NB4 (cell line): ENCODE measurements around the gene NENF.

Experiments used
- DNase-seq: peaks from one replicate; pipeline ENCODE4 v3.0.0; 2010; ENCODE audit warnings: low read depth
- H3K4me3 ChIP-seq: one replicate; pipeline ENCODE4 v1.5.1; 2011; ENCODE audit warnings: mild to moderate bottlenecking, low read depth, low read length, moderate library complexity
- MYC ChIP-seq: IDR thresholded peaks from 2 replicates; pipeline ENCODE4 v1.6.1; 2011; ENCODE audit warnings: low read depth, low read length
- POLR2A ChIP-seq: IDR thresholded peaks from 2 replicates; pipeline ENCODE4 v1.6.1; 2011; ENCODE audit warnings: mild to moderate bottlenecking; ENCODE audit not compliant: insufficient read length; ENCODE audit errors: extremely low read depth
- TF ChIP-seq, protein P1 (sequence below): IDR thresholded peaks from one replicate; pipeline ENCODE4 v1.5.1; 2012; ENCODE audit warnings: low read depth, low read length
- TF ChIP-seq, protein P2 (sequence below): IDR thresholded peaks from 2 replicates; pipeline ENCODE4 v1.6.1; 2011; ENCODE audit warnings: low read depth, low read length

Gene NENF

DNA sequence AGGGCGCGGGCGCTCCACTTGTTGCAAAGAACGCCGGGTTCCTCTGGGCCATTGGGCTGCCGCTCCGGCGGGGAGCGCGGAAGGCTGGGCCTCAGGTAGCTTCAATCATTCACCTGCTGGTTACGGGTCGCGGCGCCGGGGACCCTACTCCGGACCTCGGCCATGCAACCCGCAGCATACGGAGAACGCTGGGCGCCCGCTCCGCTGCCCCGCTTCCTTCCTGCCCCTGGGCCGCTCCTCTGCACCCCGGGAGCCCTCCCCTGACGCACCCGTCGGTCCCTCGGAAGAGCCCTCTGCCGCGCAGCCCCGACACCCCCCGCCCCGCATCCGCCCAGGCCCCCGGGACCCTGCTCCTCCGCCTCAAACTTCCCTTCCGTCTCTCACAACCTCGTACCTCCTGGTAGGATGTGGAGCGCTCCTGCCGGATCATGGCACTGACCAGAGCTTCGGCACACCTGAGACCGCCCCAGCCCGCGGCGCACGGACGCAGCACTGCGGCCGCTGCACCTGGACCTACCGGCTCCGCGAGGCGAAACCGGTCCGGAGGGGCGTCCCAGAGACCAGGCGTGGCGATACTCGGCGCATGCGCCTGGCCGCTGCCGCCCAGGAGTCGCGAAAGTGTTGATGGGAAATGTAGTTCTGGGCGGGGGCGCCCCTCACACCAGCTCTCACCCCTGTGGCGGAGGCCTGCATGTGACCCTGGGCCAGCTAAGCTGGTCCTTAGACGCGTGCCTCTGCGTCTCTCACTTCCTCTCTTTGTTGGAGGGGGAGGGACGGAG, 18.2 kb upstream of the NENF start, which contains the start of gene PACC1:
Gene PACC1, minus strand, starts transcription at position 559 of the 779 bp plus-strand sequence. Its CDS starts 129 bp downstream, at position 430.
- TF ChIP-seq, protein P1, sequence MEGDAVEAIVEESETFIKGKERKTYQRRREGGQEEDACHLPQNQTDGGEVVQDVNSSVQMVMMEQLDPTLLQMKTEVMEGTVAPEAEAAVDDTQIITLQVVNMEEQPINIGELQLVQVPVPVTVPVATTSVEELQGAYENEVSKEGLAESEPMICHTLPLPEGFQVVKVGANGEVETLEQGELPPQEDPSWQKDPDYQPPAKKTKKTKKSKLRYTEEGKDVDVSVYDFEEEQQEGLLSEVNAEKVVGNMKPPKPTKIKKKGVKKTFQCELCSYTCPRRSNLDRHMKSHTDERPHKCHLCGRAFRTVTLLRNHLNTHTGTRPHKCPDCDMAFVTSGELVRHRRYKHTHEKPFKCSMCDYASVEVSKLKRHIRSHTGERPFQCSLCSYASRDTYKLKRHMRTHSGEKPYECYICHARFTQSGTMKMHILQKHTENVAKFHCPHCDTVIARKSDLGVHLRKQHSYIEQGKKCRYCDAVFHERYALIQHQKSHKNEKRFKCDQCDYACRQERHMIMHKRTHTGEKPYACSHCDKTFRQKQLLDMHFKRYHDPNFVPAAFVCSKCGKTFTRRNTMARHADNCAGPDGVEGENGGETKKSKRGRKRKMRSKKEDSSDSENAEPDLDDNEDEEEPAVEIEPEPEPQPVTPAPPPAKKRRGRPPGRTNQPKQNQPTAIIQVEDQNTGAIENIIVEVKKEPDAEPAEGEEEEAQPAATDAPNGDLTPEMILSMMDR, result no peak
- TF ChIP-seq POLR2A (peak; percentile 62), MYC (peak; percentile 96)
- TF ChIP-seq, protein P2, sequence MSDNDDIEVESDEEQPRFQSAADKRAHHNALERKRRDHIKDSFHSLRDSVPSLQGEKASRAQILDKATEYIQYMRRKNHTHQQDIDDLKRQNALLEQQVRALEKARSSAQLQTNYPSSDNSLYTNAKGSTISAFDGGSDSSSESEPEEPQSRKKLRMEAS, result peak; percentile 96
- H3K4me3 ChIP-seq, result peak within 1 kb of the TSS; percentile 80
- DNase-seq, result peak; percentile 98

DNA sequence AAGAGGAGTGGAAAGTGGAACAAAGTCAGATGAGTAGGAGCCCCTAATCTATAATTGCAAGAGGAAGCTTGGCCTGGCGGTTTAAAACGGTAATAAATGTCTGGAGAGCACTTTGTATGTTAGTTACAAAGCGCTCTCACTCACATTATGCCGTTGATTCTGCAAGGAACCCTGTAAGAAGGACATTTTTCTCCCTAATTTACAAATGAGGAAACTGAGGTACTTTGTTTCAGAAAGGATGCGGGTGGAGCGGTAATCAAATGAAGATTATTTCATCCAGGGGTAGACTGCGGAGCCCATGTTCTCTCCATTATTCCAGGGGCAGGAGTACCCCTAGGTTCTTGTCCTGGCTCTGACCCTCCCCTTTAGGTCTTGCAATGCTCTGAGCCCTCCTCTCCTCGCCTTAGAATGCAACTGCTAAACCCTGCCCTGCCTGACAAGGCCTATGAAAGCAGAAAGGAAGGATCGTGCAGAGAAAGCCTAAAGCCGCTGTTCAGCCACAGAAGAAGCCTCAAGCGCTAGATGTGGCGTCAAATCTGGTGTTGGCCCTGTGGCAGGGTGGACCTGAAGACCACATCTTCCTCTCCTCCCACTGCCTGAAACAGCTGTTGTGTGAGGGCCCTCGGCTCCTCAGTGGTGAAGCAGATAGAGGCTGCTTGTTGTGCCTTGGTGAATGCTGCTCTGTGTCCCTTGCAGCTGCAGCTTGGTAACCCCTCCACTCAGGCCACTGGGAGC, 17.4 kb upstream of the NENF start:
- TF ChIP-seq, protein P2, result no peak
- no peak for TF ChIP-seq POLR2A
- TF ChIP-seq, protein P1, result no peak
- no peak for TF ChIP-seq MYC

DNA sequence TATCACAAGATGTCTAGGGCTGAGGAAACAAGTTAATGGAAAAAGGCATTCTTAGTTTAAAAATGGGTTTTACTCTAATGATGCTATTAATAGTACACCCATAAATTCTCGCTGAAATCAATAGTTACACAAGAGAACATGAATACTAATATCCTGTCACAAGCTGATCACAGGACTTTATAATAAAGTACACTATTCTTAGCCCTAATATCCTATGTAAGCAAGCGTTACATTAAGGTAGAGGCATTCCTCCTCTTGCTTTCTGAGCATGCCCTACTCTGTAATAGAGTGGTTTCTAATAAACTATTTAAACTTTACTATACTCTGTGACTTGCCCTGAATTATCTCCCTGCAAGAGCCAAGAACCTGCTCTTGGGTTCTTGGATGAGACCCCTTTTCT, 11.6 kb upstream of the NENF start:
- DNase-seq, result no peak

More for the DNA sequence above, 17.4 kb upstream of the NENF start:
- peak; percentile 77 for DNase-seq
- peak overlapping the region; percentile 80 for H3K4me3 ChIP-seq

DNA sequence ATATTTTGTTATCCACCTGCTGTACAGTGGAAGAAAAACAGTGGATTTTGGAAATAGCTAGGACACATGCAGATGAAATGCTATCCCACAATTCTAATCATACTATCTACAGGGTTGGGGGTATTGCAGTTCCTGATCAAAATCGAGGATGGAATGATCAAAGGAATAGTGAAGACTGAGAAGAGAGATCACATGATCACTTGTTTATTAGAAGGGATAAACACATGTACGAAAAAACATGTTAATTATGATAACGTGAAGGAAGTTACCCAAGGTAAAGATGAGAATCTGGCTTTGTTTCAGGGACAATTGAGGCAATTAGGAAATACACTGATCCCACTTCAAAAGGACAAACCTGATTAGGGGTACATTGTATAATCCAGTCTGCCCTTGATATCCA, 8.8 kb upstream of the NENF start:
- H3K4me3 ChIP-seq, result no peak overlapping the region
- no peak for DNase-seq
- no peak for TF ChIP-seq POLR2A
- TF ChIP-seq, protein P1, result no peak
- no peak for TF ChIP-seq MYC
- TF ChIP-seq, protein P2, result no peak

More for the DNA sequence above, 11.6 kb upstream of the NENF start:
- TF ChIP-seq MYC, result no peak
- TF ChIP-seq POLR2A, result no peak
- TF ChIP-seq, protein P2, result no peak
- TF ChIP-seq, protein P1, result no peak
- H3K4me3 ChIP-seq, result no peak overlapping the region

DNA sequence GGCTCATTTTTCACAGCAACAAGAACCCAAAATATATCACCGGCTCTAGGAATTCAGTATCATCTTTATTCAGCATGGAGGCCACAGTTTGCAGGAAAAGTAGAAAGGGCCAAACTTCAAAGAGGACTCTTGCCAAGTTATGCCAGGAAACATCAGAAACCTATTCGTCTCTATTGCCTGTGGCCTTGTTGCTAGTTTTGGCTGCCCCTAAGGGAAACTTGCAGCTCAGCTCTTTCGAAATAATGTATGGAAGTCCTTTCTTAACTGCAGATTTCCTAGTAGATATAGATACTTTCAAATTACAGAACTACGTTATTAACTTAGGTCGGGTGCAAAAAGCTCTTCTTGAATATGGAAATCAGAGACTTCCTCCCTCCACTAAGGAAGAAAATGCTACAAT, 4.2 kb upstream of the NENF start:
- no peak for DNase-seq
- no peak overlapping the region for H3K4me3 ChIP-seq
- TF ChIP-seq, protein P2, result no peak

DNA sequence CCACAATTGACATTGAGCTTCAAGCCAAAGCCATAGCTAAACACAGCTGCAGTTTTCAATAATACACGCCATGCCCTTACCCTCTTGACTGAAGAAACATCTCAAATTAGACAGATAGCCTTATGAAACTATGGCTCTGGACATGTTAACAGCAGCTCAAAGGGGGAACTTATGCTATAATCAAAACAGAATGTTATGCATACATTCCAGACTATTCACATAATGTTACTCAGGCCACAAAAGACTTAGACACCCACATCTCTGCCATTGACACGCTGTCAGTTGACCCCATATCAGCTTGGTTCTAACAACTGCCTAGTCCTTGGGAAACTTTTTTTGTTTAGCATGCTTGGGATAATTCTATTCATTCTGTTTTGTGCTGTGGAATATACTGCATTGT, 2.3 kb upstream of the NENF start:
- DNase-seq, result no peak
- no peak overlapping the region for H3K4me3 ChIP-seq
- TF ChIP-seq, protein P2, result no peak
- TF ChIP-seq MYC (no peak), POLR2A (no peak)
- TF ChIP-seq, protein P1, result no peak
